Measurements from ENCODE around the gene MYLK.

Gene MYLK

DNA sequence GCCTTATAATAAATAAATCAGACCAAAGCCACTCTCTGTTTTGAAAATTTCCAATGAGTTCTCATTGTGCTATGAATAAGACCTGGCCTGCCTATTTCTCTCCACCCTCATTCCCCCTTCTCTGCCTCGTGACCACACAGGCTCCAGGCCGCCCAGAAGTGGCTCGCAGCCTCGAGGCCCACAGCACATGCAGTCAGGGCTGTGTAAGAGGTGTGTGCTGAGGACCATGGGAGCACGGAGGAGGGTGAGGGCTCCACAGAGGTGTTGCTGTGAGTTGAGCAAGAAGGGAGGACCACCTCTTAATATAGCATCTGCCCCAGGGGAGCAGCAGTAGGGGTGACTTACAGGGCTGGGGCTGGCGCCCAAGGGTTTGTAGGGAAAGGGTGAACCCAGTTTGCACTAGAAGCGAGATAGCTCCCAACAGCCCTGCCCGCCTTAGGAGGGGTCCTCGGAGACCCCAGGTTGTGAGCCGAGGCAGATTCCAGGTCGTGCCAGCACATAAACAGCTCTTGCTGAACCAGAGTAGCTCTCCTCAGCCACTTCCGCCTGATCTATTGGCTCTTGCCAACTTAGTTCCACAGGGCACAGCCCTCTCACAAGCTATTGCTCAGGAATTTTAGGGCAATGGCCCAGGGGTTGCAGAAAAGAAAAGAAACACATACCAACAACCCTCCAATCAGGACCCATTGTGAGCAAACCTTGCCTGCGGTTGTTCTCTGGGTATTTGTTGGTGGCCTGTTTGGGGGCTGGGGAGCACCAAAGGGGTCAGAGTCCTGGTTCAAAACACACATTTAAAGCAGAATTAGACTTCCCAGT lies 117.7 kb downstream of the MYLK start:
- DNase-seq, result no peak

DNA sequence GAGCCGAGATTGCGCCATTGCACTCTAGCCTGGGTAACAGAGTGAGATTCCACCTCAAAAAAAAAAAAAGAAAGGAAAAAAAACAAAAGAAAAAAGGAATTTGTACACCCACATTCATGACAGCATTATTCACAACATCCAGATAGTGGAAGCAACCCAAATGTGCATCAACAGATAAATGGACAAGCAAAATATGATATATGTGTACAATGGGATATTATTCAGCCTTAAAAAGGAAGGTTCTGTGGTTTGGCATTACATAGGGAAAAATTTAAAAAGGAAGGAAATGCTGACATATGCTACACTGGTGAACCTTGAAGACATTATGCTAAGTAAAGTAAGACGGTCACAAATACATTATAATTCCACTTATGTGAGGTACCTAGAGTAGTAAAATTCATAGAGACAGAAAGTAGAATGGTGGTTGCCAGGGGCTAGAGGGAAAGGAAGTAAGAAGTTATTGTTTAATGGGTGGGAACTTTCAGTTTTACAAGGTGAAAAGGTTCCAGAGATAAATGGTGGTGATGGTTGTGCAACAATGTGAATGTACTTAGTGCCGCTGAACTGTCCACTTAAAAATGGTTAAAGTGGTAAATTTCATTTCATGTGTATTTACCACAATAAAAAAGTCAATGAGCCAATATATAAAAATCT lies 118.5 kb downstream of the MYLK start:
- no peak for DNase-seq

DNA sequence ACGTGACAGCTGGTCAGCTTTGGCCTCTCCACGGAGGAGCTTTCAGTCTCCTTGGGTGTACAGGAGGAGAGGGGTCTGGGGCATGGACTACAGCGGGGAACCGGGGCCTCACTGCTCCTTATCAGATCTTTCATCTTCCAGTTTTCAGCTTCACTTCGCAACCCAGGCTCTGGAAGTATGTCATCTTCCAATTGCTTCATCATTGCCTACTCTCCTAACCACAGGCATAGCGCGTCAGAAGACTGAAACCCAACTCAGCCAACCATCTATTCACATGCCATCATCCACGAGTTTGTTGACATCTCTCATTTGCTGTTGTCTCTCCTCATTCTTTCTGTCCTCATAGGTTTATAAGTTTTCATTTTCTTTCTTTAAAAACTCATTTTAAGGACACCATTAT lies 119.5 kb downstream of the MYLK start:
- no peak for DNase-seq

DNA sequence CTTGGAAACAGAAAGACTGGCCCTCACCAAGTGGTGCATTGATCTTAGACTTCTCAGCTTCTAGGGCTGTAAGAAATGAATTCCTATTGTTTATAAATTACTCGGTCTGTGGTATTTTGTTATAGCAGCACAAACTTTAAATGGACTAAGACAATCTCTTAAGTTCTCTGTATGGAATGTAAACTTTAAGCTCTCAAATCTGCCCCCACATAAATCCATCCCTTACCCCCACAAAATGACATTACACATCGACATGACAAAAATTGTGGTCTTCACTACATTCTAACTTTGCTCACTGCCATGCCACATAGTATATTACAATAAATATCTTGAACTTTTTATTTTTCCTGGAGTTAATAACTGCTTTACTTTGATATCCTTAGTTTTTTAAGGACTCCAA lies 121.3 kb downstream of the MYLK start:
- DNase-seq, result no peak

DNA sequence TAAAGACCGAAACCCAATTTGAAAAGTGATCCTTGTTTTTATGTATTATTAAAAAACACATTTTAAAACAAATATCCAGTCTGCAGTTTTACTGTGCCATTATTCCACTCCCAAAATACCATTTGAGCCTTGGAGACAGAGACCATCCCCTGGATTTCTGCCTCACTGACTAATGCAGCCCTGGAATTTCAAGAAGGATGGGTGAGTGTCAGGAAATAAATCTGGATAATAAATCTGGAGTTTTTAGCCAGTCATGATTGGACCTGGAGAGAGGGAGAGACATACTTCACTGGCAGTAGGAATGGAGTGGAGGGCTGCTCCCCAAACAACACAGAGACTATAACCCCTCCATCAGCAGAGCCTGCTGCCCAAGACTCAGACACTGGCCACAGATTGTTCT lies 123.3 kb downstream of the MYLK start:
- no peak for DNase-seq

DNA sequence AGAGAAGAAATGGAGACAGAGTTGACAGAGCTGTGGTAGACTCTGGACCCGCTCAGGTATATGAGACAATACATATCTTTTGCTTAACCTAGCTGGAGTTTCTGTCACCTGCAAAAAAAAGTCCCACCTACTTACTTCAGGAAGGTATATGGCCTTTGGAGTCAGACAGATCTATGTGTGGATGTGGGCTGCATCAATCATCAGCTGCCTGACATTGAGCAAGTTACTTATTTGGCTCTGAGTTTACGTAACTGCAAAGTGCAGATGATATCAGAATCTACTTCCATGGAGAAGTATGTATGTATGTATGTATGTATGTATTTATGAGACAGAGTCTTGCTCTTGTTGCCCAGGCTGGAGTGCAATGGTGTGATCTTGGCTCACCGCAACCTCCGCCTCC lies 124.3 kb downstream of the MYLK start:
- no peak for DNase-seq

DNA sequence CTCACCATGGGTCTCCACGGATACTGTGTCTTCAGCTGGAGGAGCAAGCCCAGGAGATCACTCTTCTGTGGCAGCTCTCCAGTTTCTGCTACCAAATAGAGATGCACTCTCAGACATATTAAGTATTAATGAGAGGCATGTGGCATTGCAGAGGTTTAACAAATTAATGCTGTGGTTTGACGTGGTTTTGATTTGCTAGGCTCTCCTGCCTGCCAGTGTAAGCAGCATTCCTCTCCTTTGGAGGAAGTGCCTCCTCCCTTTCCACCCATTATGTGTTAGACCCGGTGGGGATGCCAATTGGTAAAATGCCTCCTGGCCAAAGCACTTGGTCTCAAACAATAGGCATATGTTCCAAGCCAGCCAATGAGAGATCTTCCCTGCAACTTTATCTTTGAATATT lies 124.8 kb downstream of the MYLK start:
- no peak for DNase-seq

DNA sequence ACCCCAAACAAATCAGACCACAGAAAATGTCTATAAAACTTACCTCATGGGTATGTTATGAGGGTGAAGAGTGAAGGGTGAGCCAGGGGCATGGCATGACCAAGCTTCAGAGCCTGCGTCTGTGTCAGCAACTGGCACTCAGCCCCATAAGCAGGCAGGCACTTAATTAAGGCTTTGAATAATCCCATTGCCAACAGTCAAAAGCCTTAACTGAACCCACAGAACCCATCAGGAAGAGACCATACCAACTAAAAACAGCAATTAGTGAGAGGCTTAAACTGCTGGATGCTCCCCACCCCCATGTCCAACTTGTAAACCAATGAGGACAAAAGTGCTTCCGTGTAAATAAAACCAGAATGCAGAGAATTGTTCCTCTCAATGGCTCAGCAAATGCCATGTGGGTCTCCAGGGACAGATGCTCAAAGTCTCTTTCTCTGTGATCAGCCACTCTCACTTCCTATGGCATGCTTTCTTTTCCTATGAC lies 126.0 kb downstream of the MYLK start:
- no peak for DNase-seq

DNA sequence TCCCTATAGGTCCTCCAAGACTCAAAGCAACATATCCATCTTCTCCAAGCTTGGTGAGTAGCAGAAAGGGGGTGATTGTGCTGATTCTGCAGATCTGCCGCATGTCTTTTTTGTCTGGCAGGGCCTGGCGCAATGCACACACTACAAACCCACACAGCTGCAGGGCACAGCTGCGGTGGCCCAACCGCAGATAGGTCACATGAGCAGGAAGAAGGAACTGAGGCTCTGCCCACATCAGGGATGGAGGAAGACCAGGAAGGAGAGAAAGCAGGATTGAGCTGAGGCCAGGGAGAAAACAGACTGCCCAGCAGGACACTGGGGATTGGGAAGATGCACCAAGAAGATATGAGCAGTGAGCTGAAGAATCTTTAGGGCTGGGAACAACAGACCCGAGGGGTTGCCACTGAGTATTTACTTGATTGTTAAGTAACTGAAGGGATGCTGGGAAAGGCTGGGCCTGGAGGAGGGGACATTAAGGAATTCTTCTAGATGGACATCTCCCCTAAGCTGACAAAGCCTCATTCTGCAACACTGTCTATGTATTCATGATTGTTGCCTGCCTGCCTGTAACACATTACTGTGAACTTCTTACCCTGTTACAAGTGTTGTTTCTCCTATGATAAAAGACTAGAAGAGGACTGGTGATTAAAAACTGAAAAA lies 126.7 kb downstream of the MYLK start:
- no peak for DNase-seq

DNA sequence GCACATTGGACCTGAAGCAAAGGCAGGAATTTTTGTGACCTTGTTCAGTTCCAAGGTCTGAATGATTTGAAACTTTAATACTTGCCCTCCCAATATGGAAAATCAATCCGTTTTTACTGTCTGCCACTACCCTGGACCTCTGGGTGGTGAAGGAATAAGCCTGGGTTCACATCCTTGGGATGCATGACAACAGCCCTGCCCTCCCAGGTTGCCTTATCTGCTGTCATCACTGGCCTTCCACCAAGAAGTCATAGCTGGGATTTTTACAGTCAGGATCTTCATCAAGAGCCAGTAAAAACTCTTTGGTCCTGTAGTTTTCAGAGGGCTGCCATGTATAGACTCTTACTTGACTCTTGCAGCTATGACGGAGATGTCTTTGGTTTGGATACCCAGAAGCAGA lies 128.6 kb downstream of the MYLK start:
- DNase-seq, result no peak

DNA sequence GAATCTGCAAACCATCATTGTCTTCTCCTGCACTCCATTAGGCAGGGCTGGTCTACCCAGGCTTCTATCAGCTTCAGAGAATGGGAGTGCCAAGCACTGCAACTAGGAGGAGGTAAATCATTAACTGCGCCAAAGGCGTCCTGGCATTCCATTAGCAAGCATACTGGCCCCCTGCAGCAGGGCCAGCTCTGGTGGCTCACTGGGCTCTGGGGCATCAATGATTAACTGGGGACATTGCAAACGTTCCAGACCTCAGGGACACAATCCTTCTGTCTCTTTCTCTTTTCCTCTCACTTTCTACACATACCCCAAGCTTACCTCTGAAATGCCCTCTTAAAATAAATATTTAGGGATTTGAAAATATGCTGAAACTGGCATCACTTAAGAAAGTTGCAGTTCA lies 129.0 kb downstream of the MYLK start:
- DNase-seq, result no peak

DNA sequence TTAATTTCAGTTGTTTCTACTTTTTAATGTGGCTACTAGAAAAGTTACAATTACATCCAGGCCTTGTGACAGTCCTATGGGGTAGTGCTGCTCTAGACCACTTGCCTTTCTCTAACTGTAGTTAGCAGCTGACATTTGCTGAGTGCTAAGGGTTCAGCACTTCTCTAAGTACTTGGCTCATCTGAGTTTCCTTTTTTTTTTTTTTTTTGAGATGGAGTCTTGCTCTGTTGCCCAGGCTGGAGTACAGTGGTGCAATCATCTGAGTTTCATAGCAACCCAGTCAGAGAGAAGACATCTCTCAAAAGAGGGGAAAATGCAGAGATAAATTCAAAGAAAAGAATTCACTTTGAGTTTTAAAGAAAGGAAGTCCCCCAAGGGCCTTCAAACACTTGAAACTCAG lies 130.8 kb downstream of the MYLK start:
- DNase-seq, result no peak

DNA sequence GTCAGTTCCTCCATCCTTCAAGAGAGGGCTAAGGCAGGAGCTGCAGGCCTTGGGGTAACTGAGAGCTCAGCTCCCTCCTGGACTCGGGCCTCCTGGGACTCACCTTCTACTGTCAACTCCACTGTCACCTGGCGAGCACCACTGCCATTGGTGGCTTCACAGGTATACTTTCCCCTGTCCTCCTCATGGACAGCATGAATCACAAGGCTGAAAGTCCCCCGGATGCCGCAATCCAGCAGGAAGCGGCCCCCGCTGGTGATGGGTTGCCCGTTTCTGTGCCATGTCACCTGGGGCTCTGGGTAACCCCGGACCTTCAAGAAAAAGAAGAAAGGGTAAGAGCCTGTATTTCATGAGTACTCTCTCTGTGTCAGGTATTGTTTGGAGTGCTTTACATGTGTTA lies 131.9 kb downstream of the MYLK start:
- DNase-seq, result no peak

DNA sequence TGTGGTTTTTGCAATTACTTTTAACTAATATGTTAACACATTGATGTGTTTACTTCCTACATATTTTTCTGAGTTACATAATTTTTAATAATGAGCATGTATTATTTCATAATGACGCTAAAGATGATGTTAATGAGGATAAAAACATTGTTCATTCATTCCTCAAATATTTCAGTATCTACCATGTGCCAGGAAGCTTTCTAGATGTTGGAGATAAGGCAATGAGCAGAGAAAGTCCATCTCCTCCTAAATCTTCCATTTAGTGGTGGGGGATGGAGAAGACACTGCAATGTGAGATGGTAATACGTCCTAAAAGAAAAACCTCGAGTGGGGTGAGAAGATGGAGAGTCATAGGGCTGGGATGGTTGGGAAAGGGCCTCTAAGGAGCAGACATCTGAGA lies 132.7 kb downstream of the MYLK start:
- DNase-seq, result no peak

DNA sequence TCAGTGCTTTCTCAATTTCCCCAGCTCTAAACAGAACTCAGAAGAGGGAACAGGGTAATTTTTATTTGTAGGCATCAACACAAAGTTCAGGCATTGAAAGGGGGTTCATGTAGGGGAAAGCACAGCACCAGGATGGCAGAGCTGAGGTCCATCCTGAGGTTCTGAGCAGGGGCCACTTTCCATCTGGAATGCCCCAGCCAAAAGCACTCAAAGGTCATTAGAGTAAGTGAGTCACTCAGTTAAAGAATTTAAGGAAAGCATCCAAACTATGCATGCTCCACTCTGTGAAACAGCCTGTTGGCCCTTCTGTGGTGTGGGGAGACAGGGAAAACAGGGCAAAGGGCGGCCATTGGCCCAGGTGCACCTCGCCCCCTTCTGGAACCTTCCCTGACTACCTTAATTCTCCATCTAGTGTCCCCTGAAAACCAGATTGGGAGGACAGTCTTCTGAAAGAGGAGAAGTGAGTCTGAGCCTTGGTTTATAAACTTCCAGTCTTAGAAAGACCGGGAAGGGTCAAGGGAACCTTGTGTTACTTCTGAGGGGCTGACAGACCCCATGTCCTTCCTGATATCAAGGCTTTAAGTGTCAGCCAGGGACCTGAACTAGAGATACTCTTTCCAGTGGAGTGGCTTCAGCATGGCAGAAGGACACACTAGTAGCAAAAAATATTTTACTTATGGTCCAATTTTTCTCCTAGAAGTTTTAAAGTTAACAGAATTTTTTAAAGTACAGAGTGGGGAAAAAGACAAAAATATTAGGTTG lies 133.3 kb downstream of the MYLK start:
- no peak for DNase-seq

DNA sequence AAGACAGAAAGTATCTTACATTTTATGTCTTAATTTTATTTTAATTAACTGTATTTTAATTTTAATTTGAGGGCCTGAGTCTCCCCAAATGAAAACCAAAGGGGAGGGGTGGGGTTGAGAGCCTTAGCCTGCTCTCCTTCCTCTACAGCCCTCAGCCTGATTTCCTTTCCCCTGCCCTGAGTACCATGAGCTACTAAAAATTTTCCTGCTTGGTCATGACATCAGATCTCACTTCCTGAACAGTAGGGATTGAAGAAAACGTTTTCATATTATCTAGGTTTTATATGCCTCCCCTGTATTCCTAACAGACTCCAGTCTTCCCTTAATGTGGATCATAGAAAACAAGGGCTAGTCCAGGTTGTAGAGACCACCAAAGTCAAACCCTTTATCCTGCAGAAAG lies 133.9 kb downstream of the MYLK start:
- no peak for DNase-seq

DNA sequence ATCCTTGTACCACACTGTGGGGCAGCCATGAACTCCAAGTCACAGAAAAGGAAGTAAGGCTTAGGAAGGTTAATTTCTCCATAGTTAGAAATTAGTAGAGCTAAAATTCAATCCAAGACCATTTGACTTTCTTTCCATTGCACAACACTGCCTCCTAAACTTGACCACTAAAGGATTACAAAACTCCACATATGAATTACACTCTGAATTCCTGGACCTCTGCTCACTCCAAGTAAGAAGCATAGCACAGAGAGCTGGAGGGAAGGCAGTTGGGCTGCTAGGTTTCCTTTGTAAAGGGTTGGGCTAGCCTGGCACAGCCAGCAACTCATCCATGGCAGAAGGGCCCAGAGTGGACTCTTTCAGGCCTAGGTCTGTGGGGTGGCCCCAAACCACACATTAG lies 134.4 kb downstream of the MYLK start:
- DNase-seq, result no peak

DNA sequence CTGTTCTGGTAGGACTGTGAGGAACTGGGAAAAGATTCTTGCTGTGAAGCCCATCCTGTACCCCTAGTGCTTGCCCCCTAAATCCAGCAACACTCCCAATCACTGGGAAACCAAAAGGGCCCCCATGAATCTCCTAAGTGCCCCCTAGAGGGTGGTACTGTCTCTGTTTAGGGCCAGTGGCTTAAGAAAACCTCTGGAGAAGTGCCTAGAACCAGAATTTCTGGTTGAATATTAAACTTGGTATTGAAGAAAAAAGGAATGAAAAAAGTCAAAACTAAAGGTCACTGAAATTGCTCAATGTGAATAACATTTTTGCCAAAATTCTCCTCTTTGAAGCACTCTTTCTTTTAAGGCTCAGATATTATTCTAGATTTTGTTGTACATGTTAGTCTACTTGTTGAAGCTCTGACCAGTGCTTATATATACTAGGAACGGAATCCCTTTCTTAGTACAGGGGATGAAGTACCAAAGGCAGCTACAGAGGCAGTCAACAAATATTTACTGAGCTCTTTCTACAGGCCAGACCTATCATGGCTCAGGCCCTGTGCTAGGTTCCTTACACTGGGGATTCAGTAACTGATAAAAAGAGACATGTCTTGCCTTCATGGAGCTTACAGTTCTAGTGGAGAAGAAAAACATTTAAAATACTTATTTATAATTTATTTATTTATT lies 138.8 kb downstream of the MYLK start:
- DNase-seq, result no peak

DNA sequence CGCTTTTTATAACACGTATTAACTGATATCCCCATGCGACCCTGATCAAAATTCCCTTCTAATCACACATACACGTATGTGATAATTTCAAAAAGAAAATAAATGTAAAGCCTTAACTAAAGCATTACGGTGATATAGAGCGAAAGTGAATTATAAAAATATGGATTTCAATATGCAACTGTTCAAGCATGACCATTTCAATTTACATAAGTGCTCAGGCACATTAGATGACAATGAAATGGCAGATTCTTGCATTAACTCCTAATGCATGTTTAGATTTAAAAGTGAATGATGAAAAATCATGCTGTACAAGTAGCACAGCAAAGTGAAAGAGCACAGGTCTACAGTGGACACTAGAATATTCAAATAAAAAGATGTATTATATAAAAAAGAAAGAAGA lies 140.1 kb downstream of the MYLK start:
- no peak for DNase-seq

DNA sequence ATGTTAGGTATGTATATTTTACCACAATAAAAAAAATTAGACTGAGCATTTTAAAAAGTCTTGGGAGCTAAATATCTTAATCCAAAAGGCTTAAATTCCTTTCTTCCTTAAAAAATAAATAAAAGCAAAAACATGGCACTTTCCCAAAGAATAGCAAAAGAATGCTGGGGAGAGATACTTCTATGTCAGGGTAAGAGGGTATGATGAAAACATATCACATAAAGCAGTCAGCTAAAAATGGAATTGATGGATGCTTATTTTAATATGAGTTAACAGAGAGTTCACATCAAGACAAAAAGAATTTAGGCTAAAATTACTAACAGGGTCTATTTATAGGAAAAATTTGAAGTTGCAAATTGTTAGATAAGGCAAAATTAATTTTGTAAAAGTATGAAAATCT lies 141.0 kb downstream of the MYLK start:
- DNase-seq, result no peak

DNA sequence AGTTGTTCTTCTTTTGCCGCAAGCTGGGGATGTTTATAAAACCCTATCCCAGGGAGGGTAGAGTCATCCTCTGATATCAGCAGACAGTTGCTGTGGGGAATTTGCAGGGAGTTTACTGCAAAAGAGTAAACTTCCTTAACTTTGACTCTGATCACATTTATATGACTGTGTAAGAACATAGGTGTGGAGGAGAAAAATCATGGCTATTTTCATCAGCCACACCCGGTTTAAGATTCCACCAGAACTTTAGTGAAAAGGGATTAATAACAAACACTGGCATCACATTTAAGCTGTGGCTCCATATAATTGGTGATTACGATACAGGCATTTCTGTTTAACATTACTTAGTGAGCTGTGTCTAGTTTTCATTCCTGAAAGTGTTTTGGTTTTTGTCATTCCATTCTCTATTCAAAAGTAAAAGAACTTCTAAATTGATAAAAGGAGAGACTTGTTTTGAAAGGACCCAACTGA lies 143.1 kb downstream of the MYLK start:
- no peak for DNase-seq

DNA sequence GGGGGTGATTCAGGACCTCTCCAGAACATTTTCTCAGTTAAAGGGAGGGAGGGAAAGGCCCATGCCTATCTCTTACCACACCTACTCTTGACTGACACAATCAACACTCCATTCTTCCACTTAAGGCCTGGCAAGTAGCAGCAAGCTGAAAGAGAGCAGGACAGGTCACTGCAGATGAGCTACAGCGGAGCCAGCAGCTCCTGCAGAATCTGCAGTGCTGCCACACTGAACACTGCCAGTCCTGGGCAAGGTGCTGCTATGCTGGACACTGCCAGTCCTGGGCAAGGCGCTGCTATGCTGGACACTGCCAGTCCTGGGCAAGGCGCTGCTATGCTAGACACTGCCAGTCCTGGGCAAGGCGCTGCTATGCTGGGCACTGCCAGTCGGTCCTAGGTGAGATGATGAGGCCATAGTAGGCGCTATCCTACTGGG lies 143.7 kb downstream of the MYLK start:
- no peak for DNase-seq

DNA sequence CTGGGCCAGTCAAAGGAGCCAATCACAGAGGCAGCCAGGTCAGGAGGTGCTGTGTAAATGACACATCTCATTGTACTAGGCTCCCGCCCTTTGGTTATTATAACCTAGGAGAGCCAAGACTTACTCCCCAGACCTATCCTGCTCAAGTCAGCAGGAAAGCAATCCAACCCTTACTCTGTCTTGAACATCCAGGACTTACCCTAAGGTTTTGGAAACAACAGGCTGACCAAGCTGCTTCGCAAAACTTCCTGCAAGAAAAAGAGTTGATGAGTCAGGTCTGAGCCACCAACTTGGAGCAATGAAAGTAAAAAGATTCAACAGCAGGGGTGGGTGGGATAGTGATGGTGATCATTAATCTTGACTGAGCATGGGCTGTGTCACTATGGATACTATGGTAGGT lies 144.4 kb downstream of the MYLK start:
- DNase-seq, result no peak

Measured in stimulated activated CD8-positive, alpha-beta memory T cell treated with anti-CD3 and anti-CD28 coated beads, Interleukin-4, amount 100 ng/mL, for 48 hours (primary cell).